Stimulated activated CD4-positive, alpha-beta T cell treated with anti-CD3 and anti-CD28 coated beads, Interleukin-1b, Interleukin-23, amount 100 ng/mL, for 1 hour (primary cell): Measurements from ENCODE around the gene WDR27.
"Not testable (repeated sequence)": the region's sequence is repeated elsewhere in the genome, so short reads cannot be mapped to it uniquely, and the experiment has no call there.

Experiments used
- DNase-seq, 2 donors: peaks; one replicate each; pipeline ENCODE4 v3.0.0-alpha.2; 2020; ENCODE audit warnings: low read depth in 2 of 2

Gene WDR27

GRCh38 chr6:169663468-169663867 is 38.4 kb downstream of the WDR27 start:
- DNase-seq = no peak

- DNase-seq = no peak
Measured at GRCh38 chr6:169661391-169661756, 40.5 kb downstream of the WDR27 start.

- DNase-seq = no peak
Measured at GRCh38 chr6:169660751-169661390, 41.0 kb downstream of the WDR27 start.

- DNase-seq = no peak
Measured at GRCh38 chr6:169659820-169660610, 41.8 kb downstream of the WDR27 start.

DNA sequence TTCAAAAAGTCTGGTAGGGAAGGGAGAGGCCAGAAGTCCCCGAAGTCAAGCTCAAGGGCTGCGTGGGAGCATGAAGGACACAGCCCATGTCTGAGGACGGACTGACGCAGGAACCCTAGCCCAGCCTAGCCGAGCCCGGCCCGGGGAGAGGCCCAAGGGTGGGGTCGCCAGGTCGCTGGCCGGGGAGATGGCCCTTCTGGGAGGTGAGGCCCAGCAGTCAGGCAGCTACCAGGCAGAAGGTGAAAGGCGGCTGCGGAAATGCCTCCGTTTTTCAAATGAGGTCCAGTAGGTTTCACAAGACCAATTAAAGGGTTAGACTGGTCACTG is 44.6 kb downstream of the WDR27 start:
- no peak for DNase-seq

GRCh38 chr6:169656546-169657283 is 45.1 kb downstream of the WDR27 start:
- DNase-seq = no peak

DNA sequence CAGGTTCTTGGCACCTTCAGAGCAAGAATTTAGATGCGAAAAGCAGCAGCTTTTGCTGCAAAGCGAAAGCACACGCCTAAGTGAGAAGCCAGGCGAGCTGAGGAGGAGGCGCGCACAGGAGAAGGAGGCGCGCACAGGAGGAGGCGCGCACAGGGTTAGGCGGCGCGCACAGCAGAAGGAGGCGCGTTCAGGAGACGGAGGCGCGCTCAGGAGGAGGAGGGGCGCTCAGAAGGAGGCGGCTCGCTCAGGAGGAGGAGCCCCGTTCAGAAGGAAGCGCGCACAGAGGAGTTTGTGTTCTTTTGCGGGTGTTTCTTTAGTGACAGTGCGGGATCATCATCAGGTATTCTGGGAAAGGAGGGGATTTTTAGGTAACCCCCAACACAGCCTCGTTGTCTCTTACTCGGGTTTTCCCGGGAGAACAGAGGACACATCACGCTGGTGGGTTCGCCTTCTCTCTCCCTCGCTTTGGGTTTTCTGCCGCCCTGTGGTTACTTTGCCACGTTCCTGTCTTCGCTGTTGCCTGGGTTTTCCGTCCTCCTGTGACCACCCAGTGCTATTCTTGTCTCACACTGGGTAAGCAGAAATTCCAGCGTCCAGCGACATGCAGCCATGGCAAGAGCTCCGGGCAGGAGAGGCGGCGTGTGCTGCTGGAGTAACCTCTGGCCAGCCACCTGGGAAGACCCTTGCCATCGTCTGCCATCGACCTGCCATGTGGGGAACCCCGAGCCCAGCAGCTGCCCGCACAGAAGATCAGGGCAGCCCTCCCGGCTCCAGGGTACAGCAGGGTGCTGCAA is 47.0 kb downstream of the WDR27 start:
- peak; percentile 22 to 32 for DNase-seq

DNA sequence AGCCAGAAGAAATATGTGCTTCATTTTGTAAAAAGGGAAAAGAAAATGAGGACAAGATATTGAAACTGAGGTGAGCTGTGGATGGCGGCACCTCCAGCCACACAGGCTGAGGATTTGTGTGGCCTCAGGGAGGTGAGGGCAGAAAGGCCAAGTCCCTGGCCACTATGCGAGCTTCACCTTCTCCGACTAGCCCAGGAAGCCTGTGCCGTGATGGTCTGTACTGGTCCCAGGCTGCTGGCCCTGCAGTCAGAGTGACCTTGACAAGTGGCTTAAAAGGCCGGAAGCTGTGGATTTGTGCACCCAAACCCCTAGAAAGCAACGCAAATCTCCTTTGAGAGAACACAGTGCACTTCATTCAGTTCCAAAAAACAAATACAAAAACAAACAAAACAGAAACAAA is 48.1 kb downstream of the WDR27 start:
- no peak for DNase-seq

- DNase-seq = no peak
Measured at GRCh38 chr6:169652896-169653295, 48.9 kb downstream of the WDR27 start.

DNA sequence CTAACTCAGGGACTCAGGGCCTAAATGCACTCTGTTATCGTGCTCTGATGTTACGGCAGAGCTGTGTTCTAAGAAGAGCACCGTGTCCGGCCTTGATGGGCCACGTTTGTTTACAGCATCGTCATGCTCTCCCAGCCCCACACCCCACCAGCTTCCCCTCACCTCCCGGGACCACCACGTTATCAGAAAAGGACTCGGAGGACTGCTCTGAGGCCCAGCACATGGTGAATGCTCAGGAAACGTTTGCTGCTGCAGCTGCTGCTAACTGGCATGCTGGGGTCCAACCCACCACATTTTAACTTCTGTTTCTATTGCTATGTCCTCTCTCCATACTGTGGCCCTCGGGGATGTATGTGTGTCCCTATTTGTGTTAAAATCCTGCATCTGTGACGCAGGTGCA is 50.3 kb downstream of the WDR27 start:
- DNase-seq = no peak

DNA sequence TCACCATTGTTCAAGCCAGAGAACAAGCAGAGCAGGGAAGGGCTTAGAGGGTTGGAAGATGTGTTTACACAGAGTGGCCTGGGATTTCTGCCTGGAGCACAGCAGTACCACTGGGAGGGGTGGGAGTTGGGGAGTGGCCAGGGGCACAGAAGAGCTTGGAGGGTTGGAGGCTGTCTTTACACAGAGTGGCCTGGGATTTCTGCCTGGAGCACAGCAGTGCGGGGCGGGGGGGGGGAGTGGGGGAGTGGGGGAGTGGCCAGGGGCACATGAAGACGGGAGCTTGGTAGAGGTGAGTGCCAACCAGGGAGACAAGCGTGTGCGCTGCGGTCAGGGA is 50.9 kb downstream of the WDR27 start:
- DNase-seq = no peak

GRCh38 chr6:169650241-169650958 is 51.4 kb downstream of the WDR27 start:
- no peak for DNase-seq

- no peak for DNase-seq
Measured at GRCh38 chr6:169648617-169649016, 53.2 kb downstream of the WDR27 start.

- DNase-seq = no peak
Measured at GRCh38 chr6:169648092-169648491, 53.7 kb downstream of the WDR27 start.

DNA sequence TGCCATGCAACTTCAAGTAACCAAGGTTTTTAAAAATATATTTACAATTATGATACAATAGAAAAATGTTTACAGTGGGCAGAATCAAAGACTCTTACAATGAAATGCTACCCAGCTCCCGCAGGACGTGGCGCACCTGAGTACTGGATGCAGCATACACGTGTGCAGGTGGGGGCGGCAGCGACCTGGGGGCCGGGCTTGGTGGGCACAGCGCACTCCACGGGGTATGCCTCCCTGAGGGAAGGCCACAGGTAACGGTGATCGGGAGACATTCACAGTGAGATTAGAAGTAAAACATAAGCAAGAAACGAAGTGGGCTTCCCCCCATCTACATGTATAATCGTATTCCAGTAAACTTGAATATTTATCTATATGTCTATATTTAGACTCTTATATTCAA is 54.2 kb downstream of the WDR27 start:
- DNase-seq = no peak

DNA sequence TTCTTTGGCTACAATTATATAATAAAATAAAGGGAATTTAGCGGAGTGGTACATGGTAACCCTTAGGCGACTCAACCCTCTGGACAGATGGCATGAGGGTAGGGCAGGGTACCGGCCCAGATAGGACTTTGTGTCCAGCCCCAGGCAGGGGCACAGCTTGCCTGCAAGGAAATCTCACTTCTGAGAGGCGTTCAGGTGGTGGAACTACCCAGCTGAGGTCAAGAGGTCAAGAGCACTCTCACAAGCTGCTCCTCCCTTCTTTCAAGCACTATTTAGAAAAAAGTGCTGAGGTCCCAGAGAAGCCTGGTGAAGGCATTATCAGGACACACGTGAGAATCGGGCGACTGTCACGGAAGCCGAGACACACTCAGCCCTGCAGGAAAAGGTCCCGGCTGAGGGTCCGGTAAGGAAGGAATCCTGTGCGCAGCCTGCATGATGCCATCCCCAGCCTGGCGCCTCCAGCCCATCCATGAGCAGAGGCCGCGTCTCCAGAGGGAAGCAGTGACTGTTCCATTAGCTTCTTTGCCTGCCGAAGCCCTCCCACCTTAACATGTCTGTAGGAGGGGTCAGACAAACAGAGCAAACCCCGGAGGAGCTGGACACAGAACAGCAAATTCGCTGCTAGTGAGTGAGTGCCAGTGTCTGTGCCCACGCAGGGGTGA is 54.8 kb downstream of the WDR27 start:
- no peak for DNase-seq

DNA sequence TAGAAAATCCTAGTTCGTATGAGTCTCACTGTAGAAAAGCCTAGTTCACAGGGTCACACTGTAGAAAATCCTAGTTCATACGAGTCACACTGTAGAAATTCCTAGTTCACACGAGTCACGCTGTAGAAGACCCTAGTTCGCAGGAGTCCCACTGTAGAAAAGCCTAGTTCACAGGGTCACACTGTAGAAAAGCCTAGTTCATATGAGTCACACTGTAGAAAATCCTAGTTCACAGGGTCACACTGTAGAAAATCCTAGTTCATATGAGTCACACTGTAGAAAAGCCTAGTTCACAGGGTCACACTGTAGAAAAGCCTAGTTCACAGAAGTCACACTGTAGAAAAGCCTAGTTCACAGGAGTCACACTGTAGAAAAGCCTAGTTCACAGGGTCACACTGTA is 56.4 kb downstream of the WDR27 start:
- DNase-seq = not testable (repeated sequence)

DNA sequence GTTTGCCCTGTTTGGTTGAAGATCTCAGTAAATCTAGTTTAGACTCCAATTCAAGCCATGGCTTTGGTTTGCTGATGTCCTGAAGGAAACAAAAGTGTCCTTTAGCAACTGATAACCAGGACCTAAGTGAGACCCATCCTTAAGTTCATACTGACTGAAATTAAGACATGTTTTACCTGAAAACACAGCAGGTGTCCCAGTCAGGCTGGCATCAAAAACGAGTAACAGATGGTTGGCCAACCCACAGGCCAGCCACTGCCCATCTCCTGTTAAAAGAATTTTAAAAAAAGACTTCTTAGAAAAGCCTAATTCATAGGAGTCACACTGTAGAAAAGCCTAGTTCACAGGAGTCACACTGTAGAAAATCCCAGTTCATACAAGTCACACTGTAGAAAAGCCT is 58.3 kb downstream of the WDR27 start:
- DNase-seq = no peak

DNA sequence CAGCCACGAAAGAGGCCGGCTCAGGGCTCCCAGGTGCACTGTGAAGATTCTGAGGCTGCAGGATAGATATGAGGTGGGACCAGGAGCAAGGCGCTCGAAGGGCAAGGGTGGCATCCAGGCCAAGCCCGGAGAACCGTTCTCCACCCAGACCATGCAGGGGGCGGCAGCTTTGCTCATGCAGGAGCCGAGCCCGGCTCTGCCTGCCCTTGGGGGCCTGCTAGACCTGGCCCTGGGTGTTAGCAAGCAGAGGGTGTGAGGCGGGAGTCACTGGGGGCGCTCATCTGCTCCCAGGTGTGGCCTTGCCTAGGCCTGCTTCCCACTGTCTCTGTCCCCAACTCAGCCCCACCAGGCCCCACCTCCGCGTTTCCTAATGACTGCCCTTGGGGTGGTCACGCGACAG is 59.4 kb downstream of the WDR27 start:
- DNase-seq = no peak

DNA sequence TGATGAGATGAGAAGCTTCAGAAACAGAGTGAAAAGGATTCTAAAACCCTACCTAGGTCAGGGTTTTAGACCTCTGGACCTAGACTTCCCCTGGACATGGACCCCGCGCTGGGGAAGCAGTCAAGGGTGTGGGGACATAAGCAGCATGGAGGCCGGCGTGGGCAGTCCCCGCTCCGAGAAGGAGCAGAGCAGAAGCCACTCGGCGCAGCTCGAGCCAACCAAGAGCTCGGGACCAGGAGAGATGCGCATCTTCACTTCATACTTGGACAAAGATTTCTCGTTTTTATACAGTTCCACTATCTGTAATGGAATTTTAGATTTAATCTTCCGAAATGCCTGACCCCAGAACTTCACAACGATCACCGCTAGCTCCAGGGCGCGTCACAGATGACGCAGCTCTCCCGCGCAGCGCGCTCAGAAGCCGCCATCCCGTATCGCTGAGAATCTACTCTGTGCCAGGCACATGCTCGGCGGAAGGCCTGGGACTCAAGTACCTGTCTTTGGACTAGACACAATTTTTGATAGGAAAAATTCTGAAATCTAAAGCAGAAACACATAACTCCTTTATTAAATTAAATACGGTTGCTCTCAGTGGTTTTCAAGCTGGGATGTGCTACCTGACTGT is 60.3 kb downstream of the WDR27 start:
- no peak for DNase-seq

- no peak for DNase-seq
Measured at GRCh38 chr6:169640983-169641382, 60.8 kb downstream of the WDR27 start.
